GM12892 (cell line): ENCODE measurements around the gene NXPH3.

Source experiments
- POLR2A ChIP-seq: IDR thresholded peaks from 2 replicates; pipeline ENCODE4 v1.6.1; 2011; ENCODE audit warnings: low read depth, low read length, control low read depth
- POLR2AphosphoS5 ChIP-seq: IDR thresholded peaks from 2 replicates; pipeline ENCODE4 v1.6.1; 2011; ENCODE audit warnings: low read depth, low read length, control low read depth

GRCh38 chr17:49545007-49545660, 30.5 kb upstream of the NXPH3 start:
- no peak for TF ChIP-seq POLR2A
- TF ChIP-seq POLR2AphosphoS5 = no peak
